ENCODE results near the gene PIEZO2.

The PIEZO2 gene

GRCh38 chr18:10739152-10739551 lies 410.2 kb downstream of the PIEZO2 start:
- no peak for DNase-seq (ENCODE audit: low read depth)

- DNase-seq (ENCODE audit: low read depth): no peak
These were observed 412.4 kb downstream of the PIEZO2 start for GRCh38 chr18:10736984-10737383.

- DNase-seq (ENCODE audit: low read depth): no peak
These were observed 416.4 kb downstream of the PIEZO2 start for GRCh38 chr18:10732990-10733389.

- DNase-seq (ENCODE audit: low read depth): no peak
These were observed 421.9 kb downstream of the PIEZO2 start for GRCh38 chr18:10727477-10727876.

GRCh38 chr18:10726198-10727068 lies 422.9 kb downstream of the PIEZO2 start:
- DNase-seq (ENCODE audit: low read depth): no peak

GRCh38 chr18:10724666-10725065 lies 424.7 kb downstream of the PIEZO2 start:
- no peak for DNase-seq (ENCODE audit: low read depth)

- DNase-seq (ENCODE audit: low read depth): no peak
These were observed 425.9 kb downstream of the PIEZO2 start for GRCh38 chr18:10723496-10723895.

GRCh38 chr18:10718809-10719208 lies 430.6 kb downstream of the PIEZO2 start:
- DNase-seq (ENCODE audit: low read depth): no peak

GRCh38 chr18:10715791-10716190 lies 433.6 kb downstream of the PIEZO2 start:
- DNase-seq (ENCODE audit: low read depth): no peak

GRCh38 chr18:10713409-10713808 lies 436.0 kb downstream of the PIEZO2 start:
- no peak for DNase-seq (ENCODE audit: low read depth)

GRCh38 chr18:10707294-10707693 lies 442.1 kb downstream of the PIEZO2 start:
- DNase-seq (ENCODE audit: low read depth): no peak

- DNase-seq (ENCODE audit: low read depth): no peak
These were observed 443.6 kb downstream of the PIEZO2 start for GRCh38 chr18:10705786-10706185.

- DNase-seq (ENCODE audit: low read depth): no peak
These were observed 444.1 kb downstream of the PIEZO2 start for GRCh38 chr18:10705291-10705690.

- no peak for DNase-seq (ENCODE audit: low read depth)
These were observed 447.2 kb downstream of the PIEZO2 start for GRCh38 chr18:10702206-10702605.

- no peak for DNase-seq (ENCODE audit: low read depth)
These were observed 459.0 kb downstream of the PIEZO2 start for GRCh38 chr18:10690366-10690765.

- DNase-seq (ENCODE audit: low read depth): no peak
These were observed 459.4 kb downstream of the PIEZO2 start for GRCh38 chr18:10690035-10690329.

- DNase-seq (ENCODE audit: low read depth): no peak
These were observed 459.9 kb downstream of the PIEZO2 start for GRCh38 chr18:10689236-10690034.

- DNase-seq (ENCODE audit: low read depth): no peak
These were observed 460.6 kb downstream of the PIEZO2 start for GRCh38 chr18:10688766-10689165.

- no peak for DNase-seq (ENCODE audit: low read depth)
These were observed 462.0 kb downstream of the PIEZO2 start for GRCh38 chr18:10687161-10687925.

GRCh38 chr18:10686308-10686707 lies 463.1 kb downstream of the PIEZO2 start:
- DNase-seq (ENCODE audit: low read depth): no peak

GRCh38 chr18:10685484-10685883 lies 463.9 kb downstream of the PIEZO2 start:
- DNase-seq (ENCODE audit: low read depth): no peak

- DNase-seq (ENCODE audit: low read depth): no peak
These were observed 467.0 kb downstream of the PIEZO2 start for GRCh38 chr18:10682368-10682714.

Data from T-helper 22 cell (primary cell).